GM12864 (cell line): ENCODE measurements around the gene KCNN3.
"Not testable (repeated sequence)": the region's sequence is repeated elsewhere in the genome, so short reads cannot be mapped to it uniquely, and the experiment has no call there.

Source experiments
- DNase-seq: peaks from one replicate; pipeline ENCODE4 v3.0.0-alpha.2; 2011; ENCODE audit warnings: low read depth
- H3K4me3 ChIP-seq: 2 replicates; pipeline ENCODE4 v1.5.1; 2011; ENCODE audit warnings: mild to moderate bottlenecking, low read depth, low read length, control low read depth
- CTCF ChIP-seq: IDR thresholded peaks from 2 replicates; pipeline ENCODE4 v1.5.1; 2011; ENCODE audit warnings: low read depth, mild to moderate bottlenecking, moderate library complexity, low read length, control low read depth, inconsistent platforms; ENCODE audit errors: missing control alignments

The KCNN3 gene

GRCh38 chr1:154870115-154870571 is at the start of gene KCNN3:
KCNN3 (minus strand) TSS chr1:154870281; CDS start chr1:154869964, 317 bp downstream.
- peak; percentile 85 for DNase-seq
- H3K4me3 ChIP-seq, result peak within 1 kb of the TSS; percentile 60
- TF ChIP-seq CTCF, result no peak

- DNase-seq, result no peak
- TF ChIP-seq CTCF, result no peak
- H3K4me3 ChIP-seq, result no peak overlapping the region
Observed at GRCh38 chr1:154913273-154913672, 43.2 kb upstream of the KCNN3 start.

- no peak overlapping the region for H3K4me3 ChIP-seq
- no peak for TF ChIP-seq CTCF
- no peak for DNase-seq
Observed at GRCh38 chr1:154912755-154913154, 42.7 kb upstream of the KCNN3 start.

GRCh38 chr1:154911691-154912550 is 41.8 kb upstream of the KCNN3 start:
- TF ChIP-seq CTCF, result no peak
- H3K4me3 ChIP-seq, result no peak overlapping the region
- DNase-seq, result no peak

DNA sequence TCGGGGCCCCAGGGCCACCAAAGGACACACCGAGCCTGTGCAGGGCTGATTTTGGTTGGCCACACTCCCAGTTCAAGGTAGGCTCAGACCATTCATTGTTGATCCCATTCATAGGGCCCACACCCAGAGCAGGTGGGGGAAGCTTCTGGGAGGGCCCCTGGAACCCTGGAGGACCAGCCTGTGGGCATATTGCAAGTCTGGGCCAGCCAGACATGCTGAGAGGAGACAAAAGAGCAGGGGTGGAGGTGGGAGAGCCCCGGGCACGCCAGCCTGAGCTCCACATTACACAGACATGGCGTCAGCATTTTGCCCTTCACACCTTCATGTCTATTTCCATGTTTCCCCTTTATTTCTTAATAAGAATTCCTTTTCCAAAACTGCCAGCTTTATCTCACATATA is 40.8 kb upstream of the KCNN3 start:
- H3K4me3 ChIP-seq, result no peak overlapping the region
- no peak for DNase-seq
- TF ChIP-seq CTCF, result no peak

- no peak overlapping the region for H3K4me3 ChIP-seq
- DNase-seq, result no peak
- no peak for TF ChIP-seq CTCF
Observed at GRCh38 chr1:154908937-154909336, 38.9 kb upstream of the KCNN3 start.

DNA sequence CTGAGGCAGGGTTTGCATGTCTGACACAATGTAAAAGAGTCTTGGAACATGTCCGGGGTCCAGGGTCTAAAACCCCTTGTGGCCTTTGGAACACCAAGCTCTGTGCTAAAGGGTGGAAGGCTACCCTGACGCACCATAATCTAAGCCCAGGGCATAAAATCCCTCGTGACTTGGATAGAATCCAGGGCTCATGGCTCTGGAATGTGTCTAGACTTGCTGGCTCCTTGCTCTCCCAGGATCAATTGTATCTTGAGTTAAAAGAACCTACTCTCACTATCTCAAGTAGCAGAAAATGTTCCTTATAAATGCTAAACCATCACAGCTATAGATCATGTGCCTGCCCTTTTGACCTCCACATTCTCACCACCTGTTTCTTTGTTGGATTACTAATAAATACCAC is 38.0 kb upstream of the KCNN3 start:
- H3K4me3 ChIP-seq, DNase-seq: not testable (repeated sequence)
